ENCODE measurements around the gene TMEM182.

DNA sequence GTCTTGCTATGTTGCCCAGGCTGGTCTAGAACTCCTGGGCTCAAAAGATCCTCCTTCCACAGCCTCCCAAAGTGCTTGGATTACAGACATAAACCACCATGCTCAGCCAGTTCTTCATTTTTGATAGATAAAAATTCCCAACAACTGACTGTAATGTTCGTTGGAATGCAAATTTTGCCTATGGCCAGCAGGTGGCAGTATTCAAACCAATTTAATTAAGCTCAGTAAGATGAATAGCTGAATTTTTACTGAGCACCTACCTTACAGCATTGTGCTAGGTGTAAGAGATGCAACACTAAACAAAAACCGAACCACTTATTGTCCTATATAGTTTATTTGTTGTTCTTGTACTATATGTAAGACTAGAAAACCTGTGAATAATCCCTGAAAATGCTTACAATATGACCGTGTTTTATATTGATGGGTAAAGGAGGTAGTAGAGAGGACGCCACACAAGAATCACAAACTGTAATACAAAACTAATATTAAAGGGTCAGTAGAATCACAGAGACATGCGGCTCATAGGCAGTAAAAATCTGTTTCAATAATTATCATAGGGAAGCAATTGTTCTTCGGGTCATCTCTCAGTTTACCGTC, 8.2 kb upstream of the TMEM182 start:
- TF ChIP-seq CTCF (IDR thresholded peaks at IDR 0.05; ENCODE audit: poor library complexity, severe bottlenecking) (peak; percentile 77), RAD21 (conservative IDR thresholded peaks at IDR 0.05) (peak; percentile 62), SMC3 (conservative IDR thresholded peaks at IDR 0.05; ENCODE audit: poor library complexity) (peak; percentile 72), MXI1 (conservative IDR thresholded peaks at IDR 0.05; ENCODE audit: poor library complexity, severe bottlenecking) (no peak), TAF1 (IDR thresholded peaks at IDR 0.05; ENCODE audit: low read depth) (no peak), EZH2 (IDR thresholded peaks at IDR 0.05; ENCODE audit: borderline replicate concordance, insufficient read depth, low read length, poor library complexity, severe bottlenecking) (no peak), POLR2AphosphoS5 (IDR thresholded peaks at IDR 0.05) (no peak)
- TF ChIP-seq, protein P1, sequence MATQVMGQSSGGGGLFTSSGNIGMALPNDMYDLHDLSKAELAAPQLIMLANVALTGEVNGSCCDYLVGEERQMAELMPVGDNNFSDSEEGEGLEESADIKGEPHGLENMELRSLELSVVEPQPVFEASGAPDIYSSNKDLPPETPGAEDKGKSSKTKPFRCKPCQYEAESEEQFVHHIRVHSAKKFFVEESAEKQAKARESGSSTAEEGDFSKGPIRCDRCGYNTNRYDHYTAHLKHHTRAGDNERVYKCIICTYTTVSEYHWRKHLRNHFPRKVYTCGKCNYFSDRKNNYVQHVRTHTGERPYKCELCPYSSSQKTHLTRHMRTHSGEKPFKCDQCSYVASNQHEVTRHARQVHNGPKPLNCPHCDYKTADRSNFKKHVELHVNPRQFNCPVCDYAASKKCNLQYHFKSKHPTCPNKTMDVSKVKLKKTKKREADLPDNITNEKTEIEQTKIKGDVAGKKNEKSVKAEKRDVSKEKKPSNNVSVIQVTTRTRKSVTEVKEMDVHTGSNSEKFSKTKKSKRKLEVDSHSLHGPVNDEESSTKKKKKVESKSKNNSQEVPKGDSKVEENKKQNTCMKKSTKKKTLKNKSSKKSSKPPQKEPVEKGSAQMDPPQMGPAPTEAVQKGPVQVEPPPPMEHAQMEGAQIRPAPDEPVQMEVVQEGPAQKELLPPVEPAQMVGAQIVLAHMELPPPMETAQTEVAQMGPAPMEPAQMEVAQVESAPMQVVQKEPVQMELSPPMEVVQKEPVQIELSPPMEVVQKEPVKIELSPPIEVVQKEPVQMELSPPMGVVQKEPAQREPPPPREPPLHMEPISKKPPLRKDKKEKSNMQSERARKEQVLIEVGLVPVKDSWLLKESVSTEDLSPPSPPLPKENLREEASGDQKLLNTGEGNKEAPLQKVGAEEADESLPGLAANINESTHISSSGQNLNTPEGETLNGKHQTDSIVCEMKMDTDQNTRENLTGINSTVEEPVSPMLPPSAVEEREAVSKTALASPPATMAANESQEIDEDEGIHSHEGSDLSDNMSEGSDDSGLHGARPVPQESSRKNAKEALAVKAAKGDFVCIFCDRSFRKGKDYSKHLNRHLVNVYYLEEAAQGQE (IDR thresholded peaks at IDR 0.05; ENCODE audit: borderline replicate concordance): no peak

Data from neural cell (in vitro differentiated cells).